ENCODE results near the gene LRRC53. TPM values are rescaled to one million over a fixed set of nuclear protein-coding genes. Genes with fewer than 3 reads are reported as not detected.

Gene LRRC53
- total and polyA plus RNA-seq, 2 of the 8 experiments (the other 6 are each of a cell fraction or from before 2014, with no cell fraction given) = not detected

DNA sequence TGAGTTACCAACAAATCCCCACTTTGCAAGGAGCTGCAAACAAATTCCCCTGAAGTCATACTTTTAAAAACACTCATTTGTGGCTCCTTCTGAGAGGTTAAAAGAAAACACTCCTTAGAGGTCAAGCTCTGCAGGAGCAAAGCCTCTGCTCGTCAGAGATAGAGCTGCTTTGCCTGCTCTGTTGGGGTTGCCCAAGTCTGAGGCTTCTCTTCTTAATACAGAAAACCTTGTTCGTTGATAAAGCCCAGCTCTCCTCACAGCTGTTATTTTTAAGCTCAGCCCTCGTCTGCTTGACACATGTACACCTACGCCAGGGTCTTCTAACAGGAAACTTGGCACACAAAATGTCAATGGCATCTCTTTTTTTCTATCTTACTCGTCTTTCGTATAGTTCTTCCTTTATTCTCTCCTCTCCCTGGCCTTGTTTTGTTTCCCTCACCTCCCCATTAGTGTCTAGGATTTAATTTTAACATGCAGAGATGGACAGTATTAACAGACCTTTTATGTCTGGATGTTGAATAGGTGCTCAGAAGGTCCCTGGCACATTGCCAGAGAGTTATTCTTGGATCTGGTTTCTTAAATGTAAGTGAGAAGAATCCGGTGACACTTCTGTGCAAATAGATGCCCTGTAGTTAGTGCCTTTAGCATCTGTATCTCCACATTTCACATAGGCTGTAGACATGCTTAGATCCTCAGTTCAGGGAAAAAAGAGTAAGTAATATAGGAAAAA lies 86.0 kb downstream of the LRRC53 start:
- Histone ChIP-seq H3K9ac (replicated peaks in 1 of 4; ENCODE audit: extremely low read depth in 1 of 4, low read depth in 3 of 4, low read length in 3 of 4) (no peak overlapping the region), H3K4me3 (ENCODE audit: extremely low read depth in 1 of 4, insufficient read depth in 2 of 4, low read depth in 3 of 4, low read length in 4 of 4) (no peak overlapping the region), H4K91ac (replicated peaks; ENCODE audit: insufficient read length, low read length) (no peak overlapping the region), H3K4ac (replicated peaks; ENCODE audit: insufficient read length, low read depth, low read length) (no peak overlapping the region), H3K56ac (replicated peaks; ENCODE audit: insufficient read length, low read depth, low read length) (no peak overlapping the region), H2AFZ (ENCODE audit: low read length) (no peak overlapping the region), H2AK5ac (ENCODE audit: low read depth, low read length) (no peak overlapping the region), H3K23me2 (ENCODE audit: low read depth, low read length) (no peaks in the 10 kb centered on the region), H2BK20ac (ENCODE audit: low read length) (no peak overlapping the region), H3K18ac (ENCODE audit: extremely low read depth, low read length) (no peak overlapping the region), H3K36me3 (ENCODE audit: control insufficient read depth in 2 of 4, insufficient read depth in 4 of 4, low read length in 3 of 4) (no peaks in the 10 kb centered on the region), H2BK120ac (replicated peaks; ENCODE audit: low read depth, low read length) (no peak overlapping the region), H3K14ac (ENCODE audit: insufficient read length) (no peak overlapping the region), H3K27me3 (replicated peaks in 1 of 4; ENCODE audit: control insufficient read depth in 3 of 4, extremely low read depth in 1 of 4, insufficient read depth in 3 of 4, low read length in 3 of 4) (no peaks in the 10 kb centered on the region), H3K4me1 (replicated peaks in 1 of 4; ENCODE audit: control insufficient read depth in 3 of 4, insufficient read depth in 4 of 4, low read length in 3 of 4) (no peaks in the 10 kb centered on the region), H2BK5ac (ENCODE audit: low read depth, low read length) (no peak overlapping the region), H4K8ac (ENCODE audit: extremely low read depth, insufficient read depth, low read length) (no peak overlapping the region), H3K23ac (ENCODE audit: insufficient read length) (no peak overlapping the region), H4K20me1 (replicated peaks in 1 of 2; ENCODE audit: control insufficient read depth in 1 of 2, insufficient read depth in 2 of 2, low read length in 2 of 2) (no peaks in the 10 kb centered on the region), H3K4me2 (ENCODE audit: insufficient read depth in 1 of 2, low read depth in 2 of 2, low read length in 2 of 2) (no peak overlapping the region), H2BK15ac (ENCODE audit: low read length) (no peak overlapping the region), H3K9me3 (ENCODE audit: insufficient read depth in 2 of 2, low read depth in 1 of 2, low read length in 1 of 2) (no peaks in the 10 kb centered on the region), H3K79me2 (ENCODE audit: control insufficient read depth in 1 of 2, insufficient read depth in 2 of 2, low read length in 2 of 2) (no peaks in the 10 kb centered on the region), H2BK12ac (ENCODE audit: low read depth, low read length) (no peak overlapping the region), H3K79me1 (ENCODE audit: low read depth, low read length) (no peaks in the 10 kb centered on the region), H4K5ac (ENCODE audit: insufficient read length, low read depth, low read length) (no peak overlapping the region), H3K27ac (ENCODE audit: low read depth, low read length) (no peak overlapping the region)
- FAIRE-seq = no peak
- POLR2A ChIA-PET (ENCODE audit: partially characterized antibody) = no interaction called here
- TF ChIP-seq ZNF274 (IDR thresholded peaks at IDR 0.05; ENCODE audit: borderline replicate concordance, extremely low read depth, low read length) = no peak
- no peak for TF ChIP-seq TAF1 (IDR thresholded peaks at IDR 0.05; ENCODE audit: low read depth, low read length)
- no peak for TF ChIP-seq RBBP5 (IDR thresholded peaks at IDR 0.05; ENCODE audit: borderline replicate concordance, low read depth, low read length)
- TF ChIP-seq GTF2F1 (IDR thresholded peaks at IDR 0.05; ENCODE audit: borderline replicate concordance, low read depth, low read length) = no peak
- no peak for TF ChIP-seq POLR2A (IDR thresholded peaks at IDR 0.05; ENCODE audit: control extremely low read depth in 1 of 2, low read depth in 2 of 2, low read length in 2 of 2)
- TF ChIP-seq, protein P1, sequence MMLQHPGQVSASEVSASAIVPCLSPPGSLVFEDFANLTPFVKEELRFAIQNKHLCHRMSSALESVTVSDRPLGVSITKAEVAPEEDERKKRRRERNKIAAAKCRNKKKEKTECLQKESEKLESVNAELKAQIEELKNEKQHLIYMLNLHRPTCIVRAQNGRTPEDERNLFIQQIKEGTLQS (IDR thresholded peaks at IDR 0.05; ENCODE audit: insufficient read depth, low read depth, low read length) = no peak
- no peak for TF ChIP-seq BRCA1 (IDR thresholded peaks at IDR 0.05; ENCODE audit: low read depth, low read length)
- no peak for TF ChIP-seq SAP30 (IDR thresholded peaks at IDR 0.05; ENCODE audit: insufficient read depth, insufficient replicate concordance, low read length)
- no peak for TF ChIP-seq JUND (IDR thresholded peaks at IDR 0.05; ENCODE audit: low read length)
- TF ChIP-seq SP4 (IDR thresholded peaks at IDR 0.05; ENCODE audit: low read length) = no peak
- TF ChIP-seq RNF2 (IDR thresholded peaks at IDR 0.05; ENCODE audit: borderline replicate concordance, low read depth, low read length, missing control alignments, poor library complexity, severe bottlenecking) = no peak
- no peak for TF ChIP-seq TCF12 (IDR thresholded peaks at IDR 0.05; ENCODE audit: low read depth, low read length)
- WGBS, 2 experiments (ENCODE audit: extremely low coverage in 1 of 2, insufficient coverage in 1 of 2, insufficient read length in 1 of 2, insufficient replicate concordance in 2 of 2, low coverage in 1 of 2, low lambda C conversion rate in 2 of 2, missing lambda C conversion rate in 1 of 2) = 82% methylated on average over 7 of the region's 7 CpGs; no CpG with 5 or more reads in 1 of the 2 experiments
- no peak for DNase-seq (ENCODE audit: low read depth in 1 of 2, low spot score in 2 of 2)
- CTCF ChIA-PET (ENCODE audit: partially characterized antibody) = interaction anchor here (0.8 kb wide), 1 partner anchor 77 kb away, joined by 3 read pairs; no protein-coding TSS in a partner anchor

Data from H1 (cell line).